Superior temporal gyrus (tissue), 1 donor: ENCODE measurements around the gene UCK2.
A peak's percentile ranks its signal among the peaks of the same experiment; 100 is the strongest.
"Not testable (repeated sequence)": the region's sequence is repeated elsewhere in the genome, so short reads cannot be mapped to it uniquely, and the experiment has no call there.

ENCODE experiments used
- DNase-seq: peaks from one replicate; pipeline ENCODE4 v3.0.0-alpha.2; 2016; ENCODE audit errors: extremely low spot score

Gene UCK2

DNA sequence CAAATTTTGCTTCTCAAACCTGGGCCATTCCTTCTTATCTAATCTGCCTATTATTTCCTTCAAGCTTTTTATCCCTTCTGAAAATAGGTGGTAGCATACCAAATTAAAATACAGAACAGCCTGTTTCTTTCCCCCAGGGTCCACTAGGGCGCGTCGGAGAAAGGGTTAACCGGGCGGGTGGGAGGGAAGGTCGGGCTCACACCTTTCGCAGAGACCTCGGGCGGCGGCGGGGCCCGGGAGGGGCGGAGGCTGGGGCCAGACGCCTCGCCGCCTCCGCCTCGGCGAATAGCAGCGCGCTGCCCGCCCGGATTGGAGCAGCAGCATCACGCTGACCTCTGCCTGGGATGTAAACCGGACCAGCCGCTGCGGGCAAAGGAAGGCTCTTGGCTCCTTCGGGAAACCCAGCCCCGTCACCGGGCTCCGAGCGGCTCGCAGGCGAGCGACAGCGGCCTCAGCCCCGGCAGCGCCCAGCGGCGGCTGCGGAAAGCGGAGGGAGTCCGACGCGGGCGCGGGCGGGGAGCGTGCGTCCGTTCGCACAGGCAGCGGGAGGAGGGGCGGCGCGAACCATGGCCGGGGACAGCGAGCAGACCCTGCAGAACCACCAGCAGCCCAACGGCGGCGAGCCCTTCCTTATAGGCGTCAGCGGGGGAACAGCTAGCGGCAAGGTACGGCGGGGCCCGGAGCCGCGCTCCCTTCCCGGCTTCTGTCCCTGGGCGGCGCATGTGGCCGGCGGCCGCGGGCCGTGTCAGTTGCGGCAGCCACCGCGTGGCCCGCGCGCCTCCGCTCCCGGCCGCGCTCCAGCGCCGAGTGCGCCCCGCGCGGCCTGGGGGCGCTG lies at the start of gene UCK2:
TSS of gene UCK2 (plus strand) at position 347 of the 835 bp plus-strand sequence. CDS start at position 567, 220 bp downstream.
- DNase-seq = peak; percentile 65

DNA sequence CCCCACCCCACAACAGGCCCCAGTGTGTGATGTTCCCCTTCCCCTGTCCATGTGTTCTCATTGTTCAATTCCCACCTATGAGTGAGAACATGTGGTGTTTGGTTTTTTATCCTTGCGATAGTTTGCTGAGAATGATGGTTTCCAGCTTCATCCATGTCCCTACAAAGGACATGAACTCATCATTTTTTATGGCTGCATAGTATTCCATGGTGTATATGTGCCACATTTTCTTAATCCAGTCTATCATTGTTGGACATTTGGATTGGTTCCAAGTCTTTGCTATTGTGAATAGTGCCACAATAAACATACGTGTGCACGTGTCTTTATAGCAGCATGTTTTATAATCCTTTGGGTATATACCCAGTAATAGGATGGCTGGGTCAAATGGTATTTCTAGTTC lies 49.2 kb upstream of the UCK2 start:
- not testable (repeated sequence) for DNase-seq

DNA sequence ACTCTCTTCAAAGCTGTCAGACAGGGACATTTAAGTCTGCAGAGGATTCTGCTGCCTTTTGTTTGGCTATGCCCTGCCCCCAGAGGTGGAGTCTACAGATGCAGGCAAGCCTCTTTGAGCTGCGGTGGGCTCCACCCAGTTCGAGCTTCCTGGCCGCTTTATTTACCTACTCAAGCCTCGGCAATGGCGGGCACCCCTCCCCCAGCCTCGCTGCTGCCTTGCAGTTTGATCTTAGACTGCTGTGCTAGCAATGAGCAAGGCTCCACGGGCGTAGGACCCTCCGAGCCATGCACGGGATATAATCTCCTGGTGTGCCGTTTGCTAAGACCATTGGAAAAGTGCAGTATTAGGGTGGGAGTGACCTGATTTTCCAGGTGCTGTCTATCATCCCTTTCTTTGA lies 43.9 kb upstream of the UCK2 start:
- not testable (repeated sequence) for DNase-seq

DNA sequence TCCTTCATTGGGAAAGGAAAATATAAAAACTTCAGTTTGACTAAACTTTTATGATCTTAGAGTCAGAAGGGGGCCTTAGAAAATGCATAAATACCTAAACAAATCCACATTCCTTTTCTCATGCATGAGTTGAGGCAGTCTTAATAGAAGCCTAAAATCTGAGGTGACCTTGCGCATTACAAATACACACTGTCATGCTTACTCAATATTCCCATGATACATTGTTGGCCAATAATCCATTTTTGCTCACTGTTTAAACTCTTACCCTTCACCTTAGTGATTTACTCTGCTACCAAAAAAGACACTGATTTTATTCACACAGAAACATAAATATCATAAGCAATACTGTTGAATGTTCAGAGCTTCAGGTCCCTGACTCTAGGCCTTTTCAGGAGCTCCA lies 39.7 kb upstream of the UCK2 start:
- DNase-seq = no peak

DNA sequence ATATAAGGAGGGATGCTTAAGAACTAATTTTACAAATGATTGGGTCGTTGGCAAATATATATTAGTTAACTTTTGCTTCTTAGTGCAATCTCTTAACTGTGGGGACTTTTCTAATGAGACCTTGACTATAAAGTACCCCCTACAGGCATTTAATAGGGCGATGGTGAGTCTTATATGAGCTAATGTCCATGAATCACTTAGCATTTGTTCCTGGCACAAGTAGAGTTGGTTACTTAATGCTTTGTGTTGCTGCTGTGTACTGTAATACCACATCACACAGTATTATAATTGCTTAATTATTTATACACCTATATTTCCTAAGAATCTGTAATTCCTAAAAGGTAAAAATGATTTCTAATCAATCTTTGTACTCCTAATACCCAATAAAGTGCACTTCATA lies 33.5 kb upstream of the UCK2 start:
- no peak for DNase-seq

DNA sequence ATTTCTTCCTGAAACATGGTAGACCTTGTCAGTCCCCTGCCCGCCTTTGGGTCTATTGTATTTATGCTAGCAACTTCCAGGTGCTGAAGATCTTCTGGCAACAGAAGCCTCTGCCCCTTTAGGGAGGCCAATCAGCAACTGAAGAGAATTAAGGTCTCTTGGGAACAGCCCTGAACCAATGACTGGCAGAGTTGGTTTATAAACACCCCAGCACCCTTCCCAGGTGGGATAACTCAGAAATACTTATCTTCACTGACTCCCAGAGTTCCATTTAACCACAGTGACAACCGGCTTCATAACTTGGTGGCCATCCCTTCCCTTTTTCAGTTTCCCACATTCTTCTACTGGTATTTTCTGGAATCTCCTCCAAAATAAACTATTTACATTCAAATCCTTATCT lies 31.5 kb upstream of the UCK2 start:
- DNase-seq = no peak

DNA sequence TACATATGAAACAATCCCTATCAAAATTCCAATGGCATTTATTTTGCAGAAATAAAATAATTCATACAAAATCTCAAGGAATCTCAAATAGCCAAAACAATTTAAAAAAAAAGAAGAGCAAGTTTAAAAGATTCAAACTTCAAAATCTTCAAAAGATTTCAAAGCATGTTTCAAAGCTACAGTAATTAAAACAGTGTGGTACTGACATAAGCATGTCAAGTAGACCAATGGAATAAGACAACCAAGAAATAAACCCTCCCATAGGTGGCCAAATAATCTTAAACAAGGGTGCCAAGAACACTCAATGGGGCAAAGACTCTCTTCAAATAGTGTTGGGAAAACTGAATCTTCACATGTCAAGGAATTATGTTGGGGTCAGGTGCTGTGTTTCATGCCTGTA lies 28.0 kb upstream of the UCK2 start:
- no peak for DNase-seq

DNA sequence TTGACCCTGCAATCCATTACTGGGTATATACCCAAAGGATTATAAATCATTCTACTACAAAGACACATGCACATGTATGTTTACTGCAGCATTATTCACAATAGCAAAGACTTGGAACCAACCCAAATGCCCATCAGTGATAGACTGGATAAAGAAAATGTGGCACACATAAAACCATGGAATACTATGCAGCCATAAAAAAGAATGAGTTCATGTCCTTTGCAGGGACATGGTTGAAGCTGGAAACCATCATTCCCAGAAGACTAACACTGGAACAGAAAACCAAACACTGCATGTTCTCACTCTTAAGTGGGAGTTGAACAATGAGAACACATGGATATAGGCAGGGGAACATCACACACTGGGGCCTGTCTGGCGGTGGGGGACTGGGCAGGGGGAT lies 22.9 kb upstream of the UCK2 start:
- DNase-seq = not testable (repeated sequence)

DNA sequence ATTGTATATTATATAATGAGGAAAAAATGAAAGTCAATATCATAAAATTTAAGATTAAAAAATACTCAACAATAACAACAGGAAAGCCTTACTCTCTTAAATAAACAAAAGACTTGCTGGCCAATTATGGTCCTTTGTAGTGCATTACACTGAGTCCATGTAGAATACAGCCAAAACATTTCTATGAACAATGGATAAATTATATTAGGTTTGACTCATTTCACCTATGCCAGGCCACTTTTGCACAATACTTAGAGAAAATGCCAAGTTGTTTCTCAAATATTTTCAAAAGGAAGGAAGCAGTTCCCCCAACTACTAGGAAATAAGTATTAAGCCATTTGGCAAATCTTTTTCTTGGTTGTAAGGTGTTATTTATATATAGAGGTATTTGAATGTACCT lies 19.8 kb upstream of the UCK2 start:
- DNase-seq = no peak

DNA sequence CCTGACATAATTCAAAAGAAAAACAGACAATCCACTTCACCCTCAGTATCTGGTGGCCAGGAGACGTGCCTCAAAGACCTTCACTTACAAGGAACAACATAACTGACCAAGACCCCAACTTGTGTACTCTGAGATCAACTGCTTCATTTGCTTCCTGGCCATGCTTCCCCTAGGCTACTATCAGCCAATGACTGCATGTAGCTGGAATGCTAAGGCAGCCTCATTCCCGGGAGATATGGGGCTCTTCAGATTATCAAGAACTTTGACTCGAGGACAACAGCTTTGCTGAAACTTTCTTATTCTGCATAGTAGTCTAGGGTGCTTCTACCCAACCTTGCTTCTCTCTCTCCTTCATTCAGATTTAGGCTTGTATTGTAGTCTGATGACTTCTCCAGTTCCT lies 11.7 kb upstream of the UCK2 start:
- DNase-seq = no peak

DNA sequence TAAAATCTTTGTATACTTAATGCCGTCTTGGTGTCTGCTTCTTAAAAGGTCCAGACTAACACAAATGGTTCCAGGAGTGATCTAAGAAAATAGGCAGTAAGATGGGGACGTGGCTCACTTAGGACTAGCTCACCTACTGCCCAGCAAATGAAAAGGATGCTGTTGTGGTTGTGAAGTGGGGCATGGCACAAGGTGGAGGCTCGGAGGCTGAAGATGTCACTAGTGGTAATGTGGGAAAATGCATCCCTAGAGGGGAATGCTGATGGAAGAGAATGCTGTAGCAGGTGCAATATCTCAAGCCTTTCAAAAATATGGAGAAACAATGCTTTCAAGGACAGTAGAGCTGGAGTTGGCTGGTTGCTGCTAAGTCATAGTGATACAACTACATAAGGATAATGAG lies 11.3 kb upstream of the UCK2 start:
- no peak for DNase-seq

DNA sequence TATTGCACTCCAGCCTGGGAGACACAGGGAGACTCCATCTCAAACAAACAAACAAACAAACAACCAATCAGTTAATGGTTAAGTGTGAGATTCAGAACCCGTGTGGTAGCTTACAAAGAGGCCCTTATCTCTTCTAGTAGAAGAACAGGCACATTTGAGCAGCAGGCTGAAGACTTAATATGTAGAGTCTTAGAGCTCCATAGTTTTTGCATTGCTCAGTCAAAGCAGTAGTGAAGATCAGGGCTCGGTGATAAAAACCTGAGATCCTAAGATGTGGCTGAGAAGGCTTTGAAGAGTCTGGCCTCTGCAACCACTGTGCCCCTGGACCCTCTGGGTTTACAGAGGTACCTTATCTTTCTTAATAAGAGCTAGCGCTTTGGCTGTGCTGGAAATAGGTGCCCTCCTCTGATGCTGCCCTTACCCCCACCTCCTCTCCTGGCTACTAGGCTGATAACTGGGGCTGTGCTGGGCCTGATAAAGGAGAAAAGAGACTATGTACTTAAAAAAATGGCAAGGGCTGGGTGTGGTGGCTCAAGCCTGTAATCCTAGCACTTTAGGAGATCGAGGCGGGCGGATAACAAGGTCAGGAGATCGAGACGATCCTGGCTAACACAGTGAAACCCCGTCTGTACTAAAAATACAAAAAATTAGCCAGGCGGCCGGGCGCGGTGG lies 10.5 kb upstream of the UCK2 start:
- no peak for DNase-seq

DNA sequence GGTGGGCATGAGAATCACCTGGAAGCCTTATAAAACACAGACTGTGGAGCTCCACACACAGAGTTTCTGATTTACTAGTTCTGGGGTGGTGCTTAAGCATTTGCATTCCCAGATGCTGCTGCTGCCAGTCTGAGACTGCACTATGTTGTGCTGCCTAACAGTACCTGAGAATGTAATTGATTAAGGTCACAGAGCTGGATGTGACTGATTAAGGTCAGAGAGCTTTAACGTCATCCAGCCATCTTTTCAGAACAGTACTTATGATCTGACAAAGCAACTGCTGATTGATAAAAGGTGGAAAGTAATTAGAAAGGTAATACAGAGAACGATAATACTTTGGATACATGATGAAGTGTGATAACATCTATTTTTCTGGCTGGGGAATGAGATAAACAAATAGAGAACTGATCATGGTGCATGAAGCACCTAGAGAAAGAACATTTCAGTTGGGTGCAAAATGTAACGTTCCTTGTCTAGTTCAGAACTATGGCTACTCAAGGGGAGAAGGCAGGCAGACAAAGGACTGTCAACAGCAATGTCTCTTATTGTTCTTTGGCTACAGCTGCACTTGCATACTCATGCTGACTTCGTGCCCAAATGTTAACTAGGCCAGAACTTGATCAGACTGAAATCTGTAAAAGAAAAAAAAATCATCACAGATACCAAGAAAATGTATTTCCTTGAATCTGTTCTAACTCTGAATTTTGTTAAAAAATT lies 3.7 kb upstream of the UCK2 start:
- DNase-seq = peak; percentile 35

DNA sequence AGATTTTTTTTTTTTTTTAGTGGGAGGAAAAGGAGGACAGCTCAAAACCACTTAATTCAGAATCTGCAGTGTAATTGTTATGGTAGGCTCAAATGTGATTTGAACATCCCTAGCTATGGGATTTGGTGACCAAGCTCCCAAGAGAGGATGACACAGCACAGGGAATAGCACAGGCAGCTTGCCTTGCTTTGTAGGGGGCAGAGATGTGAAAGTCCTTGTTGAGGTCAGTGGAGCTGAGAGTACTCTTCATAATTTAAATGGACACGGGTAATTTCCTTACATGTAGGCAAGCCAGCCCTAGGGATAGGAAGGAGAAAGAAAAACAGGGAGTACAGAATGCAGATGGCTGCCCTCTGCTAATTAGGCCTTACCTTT lies 3.2 kb upstream of the UCK2 start:
- no peak for DNase-seq

DNA sequence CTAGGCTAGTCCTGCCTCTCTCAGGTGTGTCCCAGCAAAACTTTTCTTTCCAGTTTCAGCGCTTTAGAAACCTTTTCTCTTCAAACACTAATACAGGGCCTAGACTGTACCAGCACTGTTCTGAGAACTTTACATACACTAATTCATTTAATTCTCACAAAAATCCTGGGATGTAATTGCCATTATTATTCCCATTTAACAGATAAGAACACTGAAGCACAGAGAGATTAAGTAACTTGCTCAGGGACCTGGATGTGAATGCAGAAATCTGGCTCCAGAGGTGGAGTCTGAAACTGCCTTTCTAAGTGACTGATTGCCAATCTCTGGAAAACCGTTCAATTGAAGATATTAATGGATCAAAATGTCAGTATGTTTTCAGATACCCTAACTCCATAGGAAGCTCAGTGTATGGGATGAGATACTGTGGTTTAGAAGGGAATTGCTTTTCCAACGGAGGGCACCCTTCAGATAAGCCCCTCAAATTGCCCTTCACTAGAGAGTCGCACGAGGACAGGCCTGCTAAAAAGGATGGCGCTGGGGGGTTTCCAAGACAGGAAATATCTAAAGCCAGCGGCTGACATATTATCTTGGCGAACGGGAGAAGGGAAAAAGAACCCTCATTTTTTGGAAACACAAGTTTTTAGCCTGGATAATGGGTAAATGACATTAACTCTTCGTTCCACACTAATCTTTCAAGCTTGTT lies 698 bp upstream of the UCK2 start:
- DNase-seq = peak; percentile 48

DNA sequence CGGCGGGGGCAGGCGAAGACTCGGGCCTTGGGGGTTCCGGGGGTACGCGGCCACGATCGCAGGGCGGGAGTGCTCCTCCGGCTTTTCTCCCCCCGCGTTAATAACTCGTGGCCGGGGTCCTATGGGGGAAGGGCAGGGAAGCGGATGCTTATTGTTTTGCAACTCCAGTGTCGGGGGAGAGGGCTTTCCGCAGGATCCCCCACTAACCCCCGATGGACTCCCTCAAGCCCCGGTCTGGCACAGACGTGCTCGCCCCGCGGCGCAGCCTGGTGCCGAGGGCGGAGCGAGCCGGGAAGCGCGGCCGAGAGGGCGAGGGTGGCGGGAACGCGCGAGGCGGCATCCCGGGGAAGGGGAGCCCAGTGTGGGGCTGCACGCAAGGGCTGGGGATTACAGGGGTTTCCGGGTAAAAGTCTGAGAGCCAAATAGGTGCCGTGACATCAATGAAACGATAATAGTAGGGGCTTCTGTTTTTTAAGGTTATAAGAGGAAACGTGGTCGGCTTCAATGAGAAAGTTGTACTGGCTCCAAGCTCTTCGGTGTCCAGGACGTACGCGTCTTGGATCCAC lies 772 bp downstream of the UCK2 start:
- DNase-seq = peak; percentile 57

DNA sequence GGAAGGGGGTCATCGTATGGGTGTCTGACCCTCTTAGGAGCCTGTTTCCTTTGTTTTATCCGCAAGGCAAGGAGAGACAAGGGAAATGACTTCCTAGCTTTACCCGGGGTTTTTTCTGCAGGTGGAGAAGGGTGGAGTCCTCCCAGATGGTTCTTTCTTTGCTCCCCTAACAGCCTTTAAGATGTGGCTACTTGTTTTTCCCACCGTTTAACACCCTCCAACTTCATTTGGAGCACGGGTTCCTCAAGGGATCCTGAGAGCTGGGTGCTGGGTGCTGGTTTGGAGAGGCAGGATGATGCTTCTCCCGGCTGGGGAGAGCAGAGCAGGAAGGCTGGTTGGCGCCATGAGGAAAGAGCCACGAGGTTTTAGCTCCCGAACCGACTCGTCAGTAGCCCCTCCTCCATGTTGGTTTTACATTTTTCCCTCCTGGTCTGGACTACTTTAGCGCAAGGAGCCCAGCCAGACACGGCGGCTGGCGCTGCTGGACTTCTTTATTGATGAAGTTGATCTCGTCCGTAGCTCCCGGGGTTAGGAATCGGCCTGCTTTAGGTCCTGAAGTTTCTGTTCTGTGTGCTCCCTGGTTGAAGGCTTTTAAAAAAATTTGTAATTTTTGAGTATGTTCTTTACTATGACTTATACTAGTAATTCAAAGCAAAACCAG lies 1.4 kb downstream of the UCK2 start:
- DNase-seq = peak; percentile 71

DNA sequence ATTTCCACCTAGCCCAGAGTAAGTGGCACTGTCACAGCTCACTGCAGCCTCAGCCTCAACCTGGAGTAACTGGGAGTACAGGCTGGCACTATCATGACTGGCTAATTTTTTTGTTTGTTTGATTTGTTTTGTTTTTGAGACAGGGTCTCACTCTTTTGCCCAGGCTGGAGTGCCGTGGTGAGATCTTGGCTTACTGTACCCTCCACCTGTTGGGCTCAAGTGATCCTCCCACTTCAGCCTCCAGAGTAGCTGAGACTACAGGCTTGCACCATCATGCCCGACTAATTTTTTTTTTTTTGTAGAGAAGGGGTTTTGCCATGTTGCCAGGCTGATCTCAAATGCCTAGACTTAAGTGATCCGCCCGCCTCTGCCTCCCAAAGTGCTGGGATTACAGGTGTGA lies 2.5 kb downstream of the UCK2 start:
- DNase-seq = no peak

DNA sequence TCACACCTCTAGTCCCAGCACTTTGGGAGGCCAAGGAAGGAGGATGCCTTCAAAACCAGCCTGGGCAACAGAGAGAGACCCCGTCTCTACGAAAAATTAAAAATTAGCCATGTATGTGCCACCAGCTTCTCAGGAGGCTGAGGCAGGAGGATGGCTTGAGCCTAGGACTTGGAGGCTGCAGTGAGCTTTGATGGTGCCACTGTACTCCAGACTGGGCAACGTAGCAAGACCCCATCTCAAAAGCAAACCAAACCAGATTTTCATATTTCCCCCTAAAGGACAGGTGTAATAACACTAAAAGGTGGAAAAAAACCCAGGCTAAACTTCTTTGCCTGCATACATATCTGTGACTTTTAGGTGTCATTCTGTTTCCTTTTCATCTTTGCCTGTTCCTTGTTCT lies 3.7 kb downstream of the UCK2 start:
- DNase-seq = no peak

DNA sequence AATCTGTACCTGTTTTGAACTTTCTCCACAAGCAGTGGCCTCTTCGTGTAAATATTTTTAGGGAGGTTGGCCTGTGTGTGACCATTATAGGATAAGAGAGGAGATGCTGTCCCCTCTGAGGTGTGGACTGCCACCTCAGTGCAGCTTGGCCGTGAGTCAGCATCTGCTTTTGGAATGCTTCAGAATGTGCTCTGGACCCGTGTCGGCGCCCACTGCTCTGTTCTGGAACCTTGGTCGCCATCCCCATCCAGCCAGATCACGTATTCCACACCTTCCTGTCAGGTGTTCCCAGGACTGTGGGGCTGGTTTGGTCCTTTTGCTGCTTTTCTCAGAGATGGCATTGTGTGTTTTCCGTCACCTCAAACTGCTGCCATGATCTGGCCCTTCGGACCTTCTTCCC lies 5.5 kb downstream of the UCK2 start:
- DNase-seq = no peak

DNA sequence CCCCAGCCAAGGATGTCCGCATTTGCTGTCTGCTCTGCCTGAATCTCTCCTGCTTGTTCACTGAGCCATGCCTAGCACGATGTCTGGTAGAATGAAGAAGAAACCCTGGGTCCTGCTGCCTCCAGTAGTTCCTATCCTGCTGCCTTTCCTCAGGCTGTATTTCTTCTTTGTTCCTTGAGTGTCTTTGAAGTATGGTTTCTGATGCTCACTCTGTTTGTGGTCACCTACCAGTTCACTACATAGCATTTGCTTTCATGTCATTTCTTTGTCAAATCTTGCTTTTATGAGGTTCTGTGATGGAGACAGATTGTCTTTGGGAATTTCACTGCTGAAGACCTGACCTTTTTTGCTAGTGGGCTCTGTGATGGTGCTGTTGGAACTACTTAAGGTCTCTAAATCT lies 5.9 kb downstream of the UCK2 start:
- no peak for DNase-seq
